MCF 10A (cell line): ENCODE data around the gene SRSF5. TPM values are rescaled to one million over a fixed set of nuclear protein-coding genes. Genes with fewer than 3 reads are reported as not detected.

ENCODE experiments used
- BruUV-seq: library from RNA; stranded (reverse); fragments of 400-500 nt; replicated peaks from 2 replicates; lab custom pipeline; 2021; lab: Mats Ljungman, UMichigan
- CTCF ChIA-PET: fragments of 300-600 bp; sonication (Branson Sonifier 250); formaldehyde crosslinking; extraction: SDS; loops from one replicate; lab custom pipeline; 2021; ENCODE audit warnings: antibody characterized with exemption, inconsistent platforms; lab: Yijun Ruan, JAX
- POLR2A ChIA-PET: fragments of 300-600, 350-650 bp; sonication (Branson Sonifier 250); formaldehyde crosslinking; extraction: SDS; loops from one replicate; lab custom pipeline; 2020; ENCODE audit warnings: antibody characterized with exemption, inconsistent platforms; lab: Yijun Ruan, JAX
- DNase-seq: peaks from one replicate; pipeline ENCODE4 v3.0.0-alpha.2; 2018; ENCODE audit not compliant: unreplicated experiment
- H3K27ac Mint-ChIP-seq: one replicate; pipeline ENCODE4 v1.8.0; 2022; ENCODE audit warnings: mild to moderate bottlenecking, low read depth, mixed read lengths; ENCODE audit not compliant: unreplicated experiment
- H3K27me3 Mint-ChIP-seq: one replicate; pipeline ENCODE4 v1.8.0; 2022; ENCODE audit warnings: mixed read lengths; ENCODE audit not compliant: insufficient read depth, unreplicated experiment
- H3K36me3 Mint-ChIP-seq: one replicate; pipeline ENCODE4 v1.8.0; 2022; ENCODE audit warnings: mild to moderate bottlenecking, moderate library complexity, mixed read lengths; ENCODE audit not compliant: insufficient read depth, unreplicated experiment
- H3K4me1 Mint-ChIP-seq: one replicate; pipeline ENCODE4 v1.8.0; 2022; ENCODE audit warnings: mixed read lengths; ENCODE audit not compliant: insufficient read depth, unreplicated experiment
- H3K4me3 Mint-ChIP-seq: one replicate; pipeline ENCODE4 v1.8.0; 2022; ENCODE audit warnings: mild to moderate bottlenecking, moderate library complexity, mixed read lengths; ENCODE audit not compliant: unreplicated experiment
- H3K9me3 Mint-ChIP-seq: one replicate; pipeline ENCODE4 v1.8.0; 2022; ENCODE audit warnings: mixed read lengths; ENCODE audit not compliant: unreplicated experiment
- intact Hi-C: fragments of 100-400 bp; cut with micrococcal nuclease; formaldehyde crosslinking; loops from 2 replicates; pipeline ENCODE4 v1.14.1; 2022
- total RNA-seq: library from RNA; stranded (reverse); gene quantifications from 2 replicates; pipeline ENCODE4 v1.2.3, GENCODE V29; 2022
- TF ChIP-seq, protein P1 (sequence below): fragments of 200-600 bp; IDR thresholded peaks from one replicate; pipeline ENCODE4 v1.8.0; 2022; ENCODE audit warnings: antibody characterized with exemption, mild to moderate bottlenecking; ENCODE audit not compliant: unreplicated experiment

Gene SRSF5
- total RNA-seq, 1 experiment from 2014 or later, result 281 TPM

DNA sequence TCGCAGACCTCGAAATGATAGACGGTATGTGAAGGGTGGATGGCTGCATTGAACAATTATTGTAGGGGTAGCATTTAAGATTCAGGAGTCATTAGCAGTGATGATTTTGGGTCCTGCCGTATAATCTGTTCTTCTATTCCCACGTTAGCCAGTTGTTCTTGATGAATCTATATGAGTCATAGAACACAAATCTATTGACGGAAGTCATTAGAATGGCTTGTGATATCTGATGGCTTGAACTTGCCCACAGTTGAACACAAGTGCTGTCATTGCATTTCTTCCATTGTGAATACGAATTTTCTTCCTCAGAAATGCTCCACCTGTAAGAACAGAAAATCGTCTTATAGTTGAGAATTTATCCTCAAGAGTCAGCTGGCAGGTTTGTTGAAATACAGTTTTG is 1.9 kb downstream of the SRSF5 start:
- Mint-ChIP-seq H3K4me3 (peak overlapping the region; percentile 92), H3K9me3 (no peaks in the 10 kb centered on the region), H3K4me1 (peaks cover 14% of the 10 kb centered on the region), H3K27me3 (no peaks in the 10 kb centered on the region), H3K36me3 (peaks cover 75% of the 10 kb centered on the region), H3K27ac (peak overlapping the region; percentile 100)
- TF ChIP-seq, protein P1, sequence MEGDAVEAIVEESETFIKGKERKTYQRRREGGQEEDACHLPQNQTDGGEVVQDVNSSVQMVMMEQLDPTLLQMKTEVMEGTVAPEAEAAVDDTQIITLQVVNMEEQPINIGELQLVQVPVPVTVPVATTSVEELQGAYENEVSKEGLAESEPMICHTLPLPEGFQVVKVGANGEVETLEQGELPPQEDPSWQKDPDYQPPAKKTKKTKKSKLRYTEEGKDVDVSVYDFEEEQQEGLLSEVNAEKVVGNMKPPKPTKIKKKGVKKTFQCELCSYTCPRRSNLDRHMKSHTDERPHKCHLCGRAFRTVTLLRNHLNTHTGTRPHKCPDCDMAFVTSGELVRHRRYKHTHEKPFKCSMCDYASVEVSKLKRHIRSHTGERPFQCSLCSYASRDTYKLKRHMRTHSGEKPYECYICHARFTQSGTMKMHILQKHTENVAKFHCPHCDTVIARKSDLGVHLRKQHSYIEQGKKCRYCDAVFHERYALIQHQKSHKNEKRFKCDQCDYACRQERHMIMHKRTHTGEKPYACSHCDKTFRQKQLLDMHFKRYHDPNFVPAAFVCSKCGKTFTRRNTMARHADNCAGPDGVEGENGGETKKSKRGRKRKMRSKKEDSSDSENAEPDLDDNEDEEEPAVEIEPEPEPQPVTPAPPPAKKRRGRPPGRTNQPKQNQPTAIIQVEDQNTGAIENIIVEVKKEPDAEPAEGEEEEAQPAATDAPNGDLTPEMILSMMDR, result no peak
- intact Hi-C loops, result no loop called here
- POLR2A ChIA-PET, result interaction anchor here (0.6 to 1.2 kb wide), 3 partner anchors 51 to 244 kb away, joined by 3 read pairs; no protein-coding TSS in a partner anchor
- no peak for DNase-seq
- BruUV-seq, result no TSS peak
- CTCF ChIA-PET, result no interaction called here

DNA sequence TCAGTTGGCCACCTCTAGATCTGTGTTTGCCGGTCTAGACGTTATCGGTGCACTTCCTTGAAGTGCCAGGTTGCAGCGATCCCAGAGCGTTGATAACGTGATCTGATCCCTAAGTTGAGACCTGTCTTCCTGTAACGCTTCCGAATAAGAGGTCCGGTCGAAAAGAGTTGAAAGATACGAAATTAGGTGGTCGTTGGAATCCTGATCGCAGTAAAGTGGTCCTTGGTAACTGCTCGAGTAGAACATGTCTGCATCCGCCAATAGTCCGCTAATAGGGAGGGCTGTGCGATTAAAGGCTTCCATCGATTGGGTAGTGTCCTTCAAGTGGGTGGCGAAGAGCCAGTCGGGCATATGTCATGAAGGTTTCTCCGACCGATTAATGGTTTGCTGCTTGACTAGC is 2.7 kb downstream of the SRSF5 start:
- Mint-ChIP-seq H3K27me3 (no peaks in the 10 kb centered on the region), H3K27ac (no peak overlapping the region), H3K4me1 (peaks cover 14% of the 10 kb centered on the region), H3K36me3 (peaks cover 82% of the 10 kb centered on the region), H3K4me3 (peak overlapping the region; percentile 92), H3K9me3 (no peaks in the 10 kb centered on the region)
- intact Hi-C loops, result no loop called here
- ChIA-PET POLR2A (interaction anchor here (1.2 kb wide), 2 partner anchors 10 to 56 kb away, joined by 3 to 5 read pairs; no protein-coding TSS in a partner anchor), CTCF (no interaction called here)
- no peak for DNase-seq
- BruUV-seq, result no TSS peak
- TF ChIP-seq, protein P1, result no peak

GRCh38 chr14:69770559-69770958 is 3.6 kb downstream of the SRSF5 start:
- intact Hi-C loops, result no loop called here
- peaks cover 14% of the 10 kb centered on the region for H3K4me1 Mint-ChIP-seq
- no peaks in the 10 kb centered on the region for H3K27me3 Mint-ChIP-seq
- no peaks in the 10 kb centered on the region for H3K9me3 Mint-ChIP-seq
- CTCF ChIA-PET, result no interaction called here
- DNase-seq, result no peak
- H3K4me3 Mint-ChIP-seq, result no peak overlapping the region
- POLR2A ChIA-PET, result interaction anchor here (1.2 kb wide), 1 partner anchor 9 kb away, joined by 5 read pairs; no protein-coding TSS in a partner anchor
- TF ChIP-seq, protein P1, result no peak
- peak overlapping the region; percentile 27 for H3K27ac Mint-ChIP-seq
- BruUV-seq, result no TSS peak
- H3K36me3 Mint-ChIP-seq, result peaks cover 92% of the 10 kb centered on the region

GRCh38 chr14:69771136-69771535 is 4.2 kb downstream of the SRSF5 start:
- BruUV-seq, result no TSS peak
- DNase-seq, result no peak
- Mint-ChIP-seq H3K27ac (no peak overlapping the region), H3K4me1 (peaks cover 14% of the 10 kb centered on the region), H3K27me3 (no peaks in the 10 kb centered on the region), H3K9me3 (no peaks in the 10 kb centered on the region), H3K4me3 (no peak overlapping the region), H3K36me3 (peaks cover 97% of the 10 kb centered on the region)
- ChIA-PET CTCF (no interaction called here), POLR2A (interaction anchor here (0.6 to 1.1 kb wide), 3 partner anchors 10 to 229 kb away, joined by 3 to 4 read pairs (median 3); no protein-coding TSS in a partner anchor)
- TF ChIP-seq, protein P1, result no peak
- intact Hi-C loops, result no loop called here
